Retinal pigment epithelial cell (primary cell): ENCODE results near the gene PTPRS.

Experiments
- DNase-seq: peaks from one replicate; pipeline ENCODE4 v3.0.0-alpha.2; 2010; ENCODE audit warnings: low read depth
- H3K4me3 ChIP-seq: 2 replicates; pipeline ENCODE4 v1.5.1; 2011; ENCODE audit warnings: mild to moderate bottlenecking, low read length, control low read depth, moderate library complexity
- TF ChIP-seq, protein P1 (sequence below): conservative IDR thresholded peaks from 2 replicates; pipeline ENCODE4 v1.5.1; 2011; ENCODE audit warnings: low read depth, low read length, control low read depth, inconsistent platforms

The PTPRS gene

DNA sequence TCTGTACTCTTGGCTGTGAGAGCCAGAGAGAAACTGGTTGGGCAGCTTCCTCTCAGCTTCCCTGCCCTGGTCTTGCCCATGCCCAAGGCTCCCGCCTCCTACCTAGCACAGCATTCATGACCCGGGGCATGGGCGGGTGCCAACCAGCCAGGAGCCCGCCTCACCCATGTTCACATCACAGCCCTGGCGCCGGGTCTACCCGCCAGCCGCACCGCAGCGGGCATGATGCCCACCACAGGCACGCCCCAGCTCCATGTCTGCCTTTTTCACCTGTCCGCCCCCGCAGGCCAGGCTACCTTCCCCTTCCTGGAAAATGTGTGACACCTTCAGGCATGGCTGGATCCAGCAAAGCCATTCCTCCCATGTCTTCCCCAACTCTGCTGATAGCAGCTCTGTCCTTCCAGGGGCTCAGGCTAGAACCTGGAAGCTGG is 42.1 kb downstream of the PTPRS start:
- no peak overlapping the region for H3K4me3 ChIP-seq
- no peak for DNase-seq
- TF ChIP-seq, protein P1, sequence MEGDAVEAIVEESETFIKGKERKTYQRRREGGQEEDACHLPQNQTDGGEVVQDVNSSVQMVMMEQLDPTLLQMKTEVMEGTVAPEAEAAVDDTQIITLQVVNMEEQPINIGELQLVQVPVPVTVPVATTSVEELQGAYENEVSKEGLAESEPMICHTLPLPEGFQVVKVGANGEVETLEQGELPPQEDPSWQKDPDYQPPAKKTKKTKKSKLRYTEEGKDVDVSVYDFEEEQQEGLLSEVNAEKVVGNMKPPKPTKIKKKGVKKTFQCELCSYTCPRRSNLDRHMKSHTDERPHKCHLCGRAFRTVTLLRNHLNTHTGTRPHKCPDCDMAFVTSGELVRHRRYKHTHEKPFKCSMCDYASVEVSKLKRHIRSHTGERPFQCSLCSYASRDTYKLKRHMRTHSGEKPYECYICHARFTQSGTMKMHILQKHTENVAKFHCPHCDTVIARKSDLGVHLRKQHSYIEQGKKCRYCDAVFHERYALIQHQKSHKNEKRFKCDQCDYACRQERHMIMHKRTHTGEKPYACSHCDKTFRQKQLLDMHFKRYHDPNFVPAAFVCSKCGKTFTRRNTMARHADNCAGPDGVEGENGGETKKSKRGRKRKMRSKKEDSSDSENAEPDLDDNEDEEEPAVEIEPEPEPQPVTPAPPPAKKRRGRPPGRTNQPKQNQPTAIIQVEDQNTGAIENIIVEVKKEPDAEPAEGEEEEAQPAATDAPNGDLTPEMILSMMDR = no peak

DNA sequence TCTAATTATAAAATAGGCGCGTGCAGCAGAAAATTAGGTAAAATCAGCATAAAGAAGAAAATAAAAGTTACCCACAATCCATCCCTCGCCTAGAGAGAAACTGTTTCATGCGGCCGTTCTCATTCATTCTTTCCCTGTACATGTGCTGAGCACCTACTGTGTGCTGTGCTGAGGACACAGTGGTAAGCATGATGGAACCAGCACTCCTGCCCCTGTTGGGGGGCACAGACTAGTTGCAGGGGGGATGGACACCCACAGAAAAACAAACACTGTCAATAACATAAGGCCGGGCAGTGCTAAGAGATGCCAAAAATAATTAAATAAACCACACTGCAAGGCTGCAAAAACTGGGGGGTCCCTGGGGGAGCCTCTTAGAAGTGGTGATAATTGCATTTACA is 43.3 kb downstream of the PTPRS start:
- H3K4me3 ChIP-seq = no peak overlapping the region
- TF ChIP-seq, protein P1 = no peak
- no peak for DNase-seq

DNA sequence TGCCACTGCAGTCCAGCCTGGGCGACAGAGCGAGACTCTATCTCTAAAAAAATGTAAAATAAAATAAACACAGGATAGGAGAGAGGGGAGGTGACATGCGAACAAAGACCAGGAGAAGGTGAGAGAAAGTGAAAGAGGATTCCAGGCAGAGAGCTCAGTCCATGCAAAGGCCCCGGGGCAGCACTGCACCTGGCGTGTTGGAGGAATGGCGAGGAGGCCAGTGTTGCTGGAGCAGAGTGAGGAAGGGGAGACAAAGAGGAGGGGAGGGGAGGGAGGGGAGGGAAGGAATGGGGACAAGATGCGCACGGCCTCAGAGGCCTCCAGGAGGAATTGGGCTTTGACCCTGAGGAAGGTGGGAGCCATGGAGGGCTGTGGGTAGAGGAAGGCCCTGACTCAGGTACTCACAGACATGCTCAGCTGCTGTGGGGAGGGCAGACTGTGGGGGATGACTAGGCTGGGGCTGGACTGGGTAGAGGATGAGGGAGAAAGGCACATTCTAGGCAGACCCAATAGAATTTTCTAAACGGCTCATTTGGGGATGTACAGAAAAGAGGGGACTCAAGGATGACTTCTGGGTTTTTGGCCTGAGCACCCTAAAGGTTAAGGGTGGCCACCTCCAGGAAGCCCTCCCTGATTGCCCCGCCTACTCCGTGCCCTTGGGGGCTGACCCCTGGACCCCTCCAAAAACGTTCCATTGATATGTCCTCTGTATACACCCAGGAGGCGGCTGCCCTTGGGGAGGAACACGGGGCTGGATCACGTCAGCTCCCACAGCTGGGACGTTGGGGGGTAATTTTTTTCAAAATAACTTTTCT is 43.9 kb downstream of the PTPRS start:
- DNase-seq = no peak
- H3K4me3 ChIP-seq = no peak overlapping the region
- TF ChIP-seq, protein P1 = no peak

DNA sequence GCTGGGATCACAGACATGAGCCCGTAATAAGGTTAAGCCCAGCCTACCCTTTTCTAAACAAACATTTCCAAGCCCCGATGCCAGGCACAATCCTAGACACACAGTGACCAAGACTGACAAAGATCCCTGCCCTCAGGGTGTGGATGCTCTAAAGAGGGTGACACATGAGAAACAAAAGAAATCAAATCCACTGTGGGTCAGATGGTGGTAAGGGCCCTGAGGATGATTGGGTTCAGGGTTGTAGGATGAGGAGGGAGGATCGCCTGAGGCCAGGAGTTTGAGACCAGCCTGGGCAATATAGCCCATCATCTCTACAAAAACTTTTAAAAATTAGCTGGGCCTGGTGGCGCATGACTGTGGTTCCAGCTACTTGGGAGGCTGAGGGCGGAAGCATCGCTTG is 44.6 kb downstream of the PTPRS start:
- no peak for DNase-seq
- TF ChIP-seq, protein P1 = no peak
- H3K4me3 ChIP-seq = no peak overlapping the region

DNA sequence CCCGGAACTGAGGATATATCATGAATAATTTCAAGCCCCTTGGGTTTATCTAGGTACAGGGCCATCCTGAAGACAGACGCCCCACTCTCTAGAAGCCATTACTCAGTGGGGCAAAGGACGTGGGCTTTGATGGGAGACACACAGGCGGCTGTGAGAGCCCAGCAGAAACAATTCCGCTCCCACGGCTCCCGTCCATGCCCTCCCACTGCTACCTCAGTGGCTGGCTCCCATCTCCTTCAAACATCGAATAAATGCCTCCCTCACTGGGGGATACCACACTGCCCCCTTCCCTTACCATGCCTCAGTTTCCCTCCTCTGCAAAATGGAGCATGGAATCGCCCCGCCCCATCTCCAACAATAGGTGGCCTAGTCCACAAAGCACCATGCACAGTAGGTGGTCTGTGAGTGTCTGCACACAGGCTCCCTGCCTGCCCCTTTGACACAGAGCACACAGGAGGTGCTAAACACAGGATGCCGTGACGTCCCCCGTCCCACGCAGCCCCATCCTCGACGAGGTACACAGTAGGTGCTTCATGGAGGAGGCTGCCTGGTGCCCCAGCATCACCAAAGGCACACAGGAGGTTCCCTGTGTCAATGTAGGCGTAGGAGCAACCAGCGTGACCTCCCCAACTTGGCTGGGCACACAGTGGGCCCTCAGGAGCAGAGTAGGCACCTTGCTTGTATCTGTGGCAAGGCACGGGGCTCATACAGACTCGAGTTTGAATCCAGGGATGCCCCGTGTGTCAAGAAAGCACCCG is 46.0 kb downstream of the PTPRS start:
- DNase-seq = no peak
- TF ChIP-seq, protein P1 = no peak
- H3K4me3 ChIP-seq = peak overlapping the region; percentile 77

DNA sequence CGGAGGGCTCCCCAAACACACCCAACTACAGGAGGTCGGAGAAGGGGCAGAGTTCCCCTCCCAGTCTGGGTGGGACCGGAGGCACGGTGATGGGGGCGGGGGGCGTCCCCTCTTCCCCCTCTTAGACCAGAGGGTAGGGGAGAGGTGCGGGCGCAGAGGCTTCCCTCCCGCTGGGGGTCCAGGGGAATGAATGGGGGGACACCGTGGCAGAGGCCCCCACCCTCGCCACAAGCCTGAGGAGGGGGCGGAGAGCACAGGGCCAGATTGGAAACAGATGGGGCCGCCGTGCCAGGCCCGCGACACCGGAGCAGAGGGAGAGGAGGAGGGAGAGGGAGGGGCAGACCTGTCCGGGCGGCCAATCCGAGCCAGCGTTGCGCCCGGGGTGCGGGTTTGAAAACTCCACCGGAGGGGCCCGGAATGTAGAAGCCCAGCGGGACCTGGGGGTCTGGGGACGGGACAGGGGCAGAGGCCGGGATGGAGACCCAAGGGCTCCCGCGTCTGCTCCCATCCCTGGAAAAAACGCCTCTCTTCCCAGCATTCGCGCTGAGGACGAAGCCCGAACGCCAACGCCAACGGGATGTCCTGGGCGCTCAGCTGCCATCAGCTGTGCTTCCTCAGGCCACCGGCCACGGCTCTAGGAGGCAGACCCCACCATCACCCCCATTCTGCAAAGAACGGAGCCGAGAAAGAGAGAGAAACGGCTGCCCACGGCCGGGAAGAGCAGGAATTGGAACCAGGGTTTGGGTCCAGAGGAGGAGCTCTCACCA is 46.8 kb downstream of the PTPRS start:
- H3K4me3 ChIP-seq = peak overlapping the region; percentile 77
- no peak for DNase-seq
- TF ChIP-seq, protein P1 = no peak
